ENCODE data around the gene CAB39. TPM values are rescaled to one million over a fixed set of nuclear protein-coding genes. Genes with fewer than 3 reads are reported as not detected.
A peak's percentile ranks its signal among the peaks of the same experiment; 100 is the strongest.

Gene CAB39
- polyA plus RNA-seq, 1 experiment, result 23.6 TPM

DNA sequence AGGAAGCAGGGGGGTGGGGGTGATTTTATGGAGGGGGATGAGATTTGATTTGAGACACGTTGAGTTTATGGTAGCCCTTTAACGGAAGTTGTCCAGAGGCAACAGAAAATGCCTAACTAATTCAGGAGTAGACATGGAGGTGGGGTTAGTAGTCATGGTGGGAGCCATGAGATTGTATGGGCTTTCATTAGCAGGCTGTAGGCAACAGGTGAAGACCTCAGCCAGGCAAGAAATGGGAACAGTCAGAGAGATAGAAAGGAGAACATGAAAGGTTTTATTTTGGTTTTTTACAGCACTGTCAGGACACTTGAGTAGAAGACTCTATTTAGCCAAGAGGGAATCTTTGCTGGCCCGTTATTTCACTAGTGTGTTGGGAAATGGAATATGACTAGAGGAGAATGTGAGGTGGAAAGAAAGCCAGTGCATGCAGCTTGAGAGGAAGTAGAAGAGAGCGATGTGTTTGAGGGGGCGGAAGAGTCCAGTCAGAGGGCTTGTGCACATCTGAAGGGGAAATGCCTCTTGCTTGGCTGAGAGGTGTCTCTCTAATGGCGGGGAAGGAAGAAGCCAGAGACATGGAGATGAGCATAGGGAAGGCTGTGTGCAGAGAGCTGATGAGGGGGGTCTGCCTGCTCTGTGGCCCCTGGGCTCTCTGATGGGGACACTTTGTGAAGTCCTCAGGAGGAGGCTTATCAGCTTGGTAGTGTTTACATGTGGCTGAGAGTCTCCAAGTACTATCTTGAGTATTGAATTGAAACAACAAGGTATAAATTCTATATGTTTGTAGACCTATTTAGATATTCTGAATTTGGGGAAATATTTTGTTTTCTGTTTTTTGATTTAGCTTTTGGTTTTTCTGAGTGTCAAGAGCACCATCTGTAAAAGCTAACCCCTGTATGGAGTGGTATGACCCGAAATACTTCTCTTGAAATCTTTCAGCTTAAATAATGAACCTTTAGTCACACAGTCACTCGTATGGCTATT, 85.2 kb downstream of the CAB39 start:
- Histone ChIP-seq H3K36me3 (ENCODE audit: control insufficient read depth, insufficient read depth, low read length) (peaks cover 8% of the 10 kb centered on the region), H3K4me3 (ENCODE audit: low read depth, low read length) (no peak overlapping the region), H3K27me3 (ENCODE audit: control insufficient read depth, insufficient read depth, low read length) (no peaks in the 10 kb centered on the region)
- ChIA-PET POLR2A (interaction anchor here (0.6 kb wide), 1 partner anchor 827 kb away, joined by 3 read pairs; no protein-coding TSS in a partner anchor), CTCF (interaction anchor here (0.8 to 3.0 kb wide), 33 partner anchors 7 to 390 kb away, joined by 3 to 26 read pairs (median 4); partner anchors contain the start of gene CAB39)
- no peak for TF ChIP-seq CTCF (IDR thresholded peaks at IDR 0.05; ENCODE audit: insufficient read depth, low read depth, low read length)
- DNase-seq (ENCODE audit: low read depth), result no peak

DNA sequence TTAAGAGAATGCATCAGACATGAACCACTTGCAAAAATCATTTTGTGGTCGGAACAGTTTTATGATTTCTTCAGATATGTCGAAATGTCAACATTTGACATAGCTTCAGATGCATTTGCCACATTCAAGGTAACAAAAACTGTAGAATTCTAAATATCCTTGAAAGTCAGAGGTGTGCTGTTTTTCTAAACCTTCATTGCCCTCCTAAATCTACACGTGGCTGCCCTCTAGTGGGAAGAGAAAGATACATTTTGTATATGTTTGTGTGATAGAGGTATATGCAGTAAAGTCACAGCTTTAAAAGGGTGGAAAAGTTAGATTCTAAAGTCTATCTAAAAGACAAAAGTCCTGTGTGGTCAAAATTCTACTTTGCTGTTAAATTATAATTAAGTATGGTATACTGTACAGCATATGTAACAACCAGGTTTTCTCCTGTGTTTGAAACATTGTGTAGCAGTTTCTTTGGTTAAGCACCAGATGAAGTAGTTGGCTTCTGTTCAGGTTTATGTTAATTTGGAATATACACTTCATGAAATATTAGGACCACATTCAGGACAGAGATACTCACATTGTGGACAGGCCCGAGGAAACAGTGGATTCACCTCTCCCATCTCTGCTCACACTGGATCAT, 86.2 kb downstream of the CAB39 start:
- Histone ChIP-seq H3K4me3 (ENCODE audit: low read depth, low read length) (no peak overlapping the region), H3K36me3 (ENCODE audit: control insufficient read depth, insufficient read depth, low read length) (peaks cover 8% of the 10 kb centered on the region), H3K27me3 (ENCODE audit: control insufficient read depth, insufficient read depth, low read length) (no peaks in the 10 kb centered on the region)
- ChIA-PET CTCF (interaction anchor here (0.8 to 3.0 kb wide), 33 partner anchors 8 to 392 kb away, joined by 3 to 26 read pairs (median 4); partner anchors contain the start of gene CAB39), POLR2A (interaction anchor here (0.6 kb wide), 1 partner anchor 828 kb away, joined by 3 read pairs; no protein-coding TSS in a partner anchor)
- peak; percentile 62 for TF ChIP-seq CTCF (IDR thresholded peaks at IDR 0.05; ENCODE audit: insufficient read depth, low read depth, low read length)
- no peak for DNase-seq (ENCODE audit: low read depth)

- no peaks in the 10 kb centered on the region for H3K27me3 ChIP-seq (ENCODE audit: control insufficient read depth, insufficient read depth, low read length)
- ChIA-PET CTCF (interaction anchor here (1.0 to 1.4 kb wide), 5 partner anchors 9 to 182 kb away, joined by 3 to 5 read pairs (median 4); no protein-coding TSS in a partner anchor), POLR2A (no interaction called here)
- H3K4me3 ChIP-seq (ENCODE audit: low read depth, low read length), result no peak overlapping the region
- TF ChIP-seq CTCF (IDR thresholded peaks at IDR 0.05; ENCODE audit: insufficient read depth, low read depth, low read length), result no peak
- H3K36me3 ChIP-seq (ENCODE audit: control insufficient read depth, insufficient read depth, low read length), result peaks cover 8% of the 10 kb centered on the region
- no peak for DNase-seq (ENCODE audit: low read depth)
Observed at GRCh38 chr2:230805353-230806017, 92.8 kb downstream of the CAB39 start.

DNA sequence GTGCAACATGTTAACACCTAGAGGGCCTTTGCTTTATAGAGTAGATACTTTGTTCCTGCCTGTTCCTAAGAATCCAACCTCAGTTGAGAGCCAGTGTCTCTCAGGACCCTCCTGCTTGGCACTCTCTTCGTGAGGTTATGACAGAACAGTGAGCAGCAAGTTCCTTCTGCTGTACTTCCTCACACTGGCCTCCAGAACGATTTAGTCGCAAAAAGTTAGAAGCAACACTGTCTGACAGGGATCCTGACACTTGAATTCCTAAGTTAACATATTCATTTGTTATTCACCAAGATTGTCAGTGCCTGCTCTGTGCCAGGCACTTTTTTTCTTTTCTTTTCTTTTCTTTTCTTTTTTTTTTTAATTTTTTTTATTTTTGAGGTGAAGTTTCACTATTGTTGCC, 95.1 kb downstream of the CAB39 start:
- no peak for TF ChIP-seq CTCF (IDR thresholded peaks at IDR 0.05; ENCODE audit: insufficient read depth, low read depth, low read length)
- POLR2A ChIA-PET, result no interaction called here
- CTCF ChIA-PET, result interaction anchor here (1.5 kb wide), 1 partner anchor 17 kb away, joined by 4 read pairs; no protein-coding TSS in a partner anchor
- 0 out of 2 replicates have a peak, but pooled peaks cover 3% of the 10 kb centered on the region for H3K36me3 ChIP-seq (ENCODE audit: control insufficient read depth, insufficient read depth, low read length)
- H3K27me3 ChIP-seq (ENCODE audit: control insufficient read depth, insufficient read depth, low read length), result no peaks in the 10 kb centered on the region
- no peak for DNase-seq (ENCODE audit: low read depth)
- H3K4me3 ChIP-seq (ENCODE audit: low read depth, low read length), result no peak overlapping the region
